SH-SY5Y (cell line): ENCODE measurements around the gene MARCHF2.

Source experiments
- GATA2 ChIP-seq: IDR thresholded peaks from 2 replicates; pipeline ENCODE4 v1.6.1; 2011; ENCODE audit warnings: mild to moderate bottlenecking, low read depth, low read length
- GATA3 ChIP-seq: IDR thresholded peaks from 2 replicates; pipeline ENCODE4 v1.6.1; 2011; ENCODE audit warnings: low read depth, mild to moderate bottlenecking, low read length, moderate library complexity

GRCh38 chr19:8463365-8463764, 50.3 kb downstream of the MARCHF2 start:
- TF ChIP-seq GATA2 (no peak), GATA3 (no peak)
